MCF 10A (cell line): ENCODE data around the gene CABLES2. TPM values are rescaled to one million over a fixed set of nuclear protein-coding genes. Genes with fewer than 3 reads are reported as not detected.

Experiments
- BruUV-seq: library from RNA; stranded (reverse); fragments of 400-500 nt; replicated peaks from 2 replicates; lab custom pipeline; 2021; lab: Mats Ljungman, UMichigan
- CTCF ChIA-PET: fragments of 300-600 bp; sonication (Branson Sonifier 250); formaldehyde crosslinking; extraction: SDS; loops from one replicate; lab custom pipeline; 2021; ENCODE audit warnings: antibody characterized with exemption, inconsistent platforms; lab: Yijun Ruan, JAX
- POLR2A ChIA-PET: fragments of 300-600, 350-650 bp; sonication (Branson Sonifier 250); formaldehyde crosslinking; extraction: SDS; loops from one replicate; lab custom pipeline; 2020; ENCODE audit warnings: antibody characterized with exemption, inconsistent platforms; lab: Yijun Ruan, JAX
- DNase-seq: peaks from one replicate; pipeline ENCODE4 v3.0.0-alpha.2; 2018; ENCODE audit not compliant: unreplicated experiment
- H3K27ac Mint-ChIP-seq: one replicate; pipeline ENCODE4 v1.8.0; 2022; ENCODE audit warnings: mild to moderate bottlenecking, low read depth, mixed read lengths; ENCODE audit not compliant: unreplicated experiment
- H3K27me3 Mint-ChIP-seq: one replicate; pipeline ENCODE4 v1.8.0; 2022; ENCODE audit warnings: mixed read lengths; ENCODE audit not compliant: insufficient read depth, unreplicated experiment
- H3K36me3 Mint-ChIP-seq: one replicate; pipeline ENCODE4 v1.8.0; 2022; ENCODE audit warnings: mild to moderate bottlenecking, moderate library complexity, mixed read lengths; ENCODE audit not compliant: insufficient read depth, unreplicated experiment
- H3K4me1 Mint-ChIP-seq: one replicate; pipeline ENCODE4 v1.8.0; 2022; ENCODE audit warnings: mixed read lengths; ENCODE audit not compliant: insufficient read depth, unreplicated experiment
- H3K4me3 Mint-ChIP-seq: one replicate; pipeline ENCODE4 v1.8.0; 2022; ENCODE audit warnings: mild to moderate bottlenecking, moderate library complexity, mixed read lengths; ENCODE audit not compliant: unreplicated experiment
- H3K9me3 Mint-ChIP-seq: one replicate; pipeline ENCODE4 v1.8.0; 2022; ENCODE audit warnings: mixed read lengths; ENCODE audit not compliant: unreplicated experiment
- intact Hi-C: fragments of 100-400 bp; cut with micrococcal nuclease; formaldehyde crosslinking; loops from 2 replicates; pipeline ENCODE4 v1.14.1; 2022
- total RNA-seq: library from RNA; stranded (reverse); gene quantifications from 2 replicates; pipeline ENCODE4 v1.2.3, GENCODE V29; 2022
- TF ChIP-seq, protein P1 (sequence below): fragments of 200-600 bp; IDR thresholded peaks from one replicate; pipeline ENCODE4 v1.8.0; 2022; ENCODE audit warnings: antibody characterized with exemption, mild to moderate bottlenecking; ENCODE audit not compliant: unreplicated experiment

Gene CABLES2
- total RNA-seq, 1 experiment from 2014 or later, result 1.5 TPM

DNA sequence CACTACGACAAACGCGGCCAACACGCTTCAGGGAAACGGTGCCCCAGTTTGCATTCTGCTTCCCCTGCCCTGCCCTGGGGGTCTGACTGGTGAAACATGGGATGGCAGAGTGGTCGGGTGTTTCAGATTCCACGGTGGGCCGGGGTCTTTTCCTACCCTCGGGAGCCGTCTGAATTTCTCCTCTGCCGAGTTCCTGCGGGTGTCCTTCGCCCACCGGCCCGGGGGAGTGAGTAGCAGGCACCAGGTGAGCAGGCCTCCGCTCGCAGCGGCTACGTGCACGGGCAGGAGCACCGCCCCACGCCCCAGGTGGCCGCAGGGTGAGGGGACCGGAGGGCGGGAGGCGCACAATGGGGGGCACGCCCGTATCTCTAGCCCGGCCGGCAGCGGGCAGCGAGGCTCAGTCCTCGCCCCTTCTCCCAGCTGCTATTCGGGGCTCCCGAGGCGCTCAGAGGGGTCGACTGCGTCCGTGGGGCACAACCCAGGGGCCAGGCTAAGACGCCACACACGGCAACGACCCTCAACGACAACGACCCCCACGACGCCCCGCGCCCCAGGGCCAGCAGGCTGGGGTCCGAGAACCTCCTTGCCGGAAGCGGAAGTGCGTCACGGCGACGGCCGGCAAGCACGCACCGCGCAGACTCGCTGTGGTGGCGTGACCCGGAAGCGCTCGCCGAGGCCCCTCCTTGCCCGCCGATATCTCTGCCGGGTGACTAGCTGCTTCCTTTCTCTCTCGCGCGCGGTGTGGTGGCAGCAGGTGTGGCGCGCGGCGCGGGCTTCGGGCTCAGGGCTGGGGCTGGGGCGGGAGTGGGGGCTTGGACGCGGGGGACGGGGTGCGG lies 20.5 kb downstream of the CABLES2 start, which contains the start of gene RPS21:
Gene RPS21, plus strand, starts transcription at position 721 of the 836 bp plus-strand sequence. CDS start 236 bp downstream, outside the sequence.
- DNase-seq, result peak; percentile 89
- Mint-ChIP-seq H3K27me3 (no peaks in the 10 kb centered on the region), H3K27ac (peak within 1 kb of the TSS; percentile 96), H3K9me3 (peaks cover 8% of the 10 kb centered on the region), H3K4me3 (peak within 1 kb of the TSS; percentile 92), H3K4me1 (peaks cover 13% of the 10 kb centered on the region), H3K36me3 (peaks cover 80% of the 10 kb centered on the region)
- intact Hi-C loops, result loop anchor here (5.0 kb wide), 1 partner anchor 149 kb away; the partner anchor contains the start of gene OSBPL2
- CTCF ChIA-PET, result interaction anchor here (0.7 to 3.2 kb wide), 9 partner anchors 11 to 230 kb away, joined by 3 to 21 read pairs (median 5); partner anchors contain the start of gene LAMA5
- TF ChIP-seq, protein P1, sequence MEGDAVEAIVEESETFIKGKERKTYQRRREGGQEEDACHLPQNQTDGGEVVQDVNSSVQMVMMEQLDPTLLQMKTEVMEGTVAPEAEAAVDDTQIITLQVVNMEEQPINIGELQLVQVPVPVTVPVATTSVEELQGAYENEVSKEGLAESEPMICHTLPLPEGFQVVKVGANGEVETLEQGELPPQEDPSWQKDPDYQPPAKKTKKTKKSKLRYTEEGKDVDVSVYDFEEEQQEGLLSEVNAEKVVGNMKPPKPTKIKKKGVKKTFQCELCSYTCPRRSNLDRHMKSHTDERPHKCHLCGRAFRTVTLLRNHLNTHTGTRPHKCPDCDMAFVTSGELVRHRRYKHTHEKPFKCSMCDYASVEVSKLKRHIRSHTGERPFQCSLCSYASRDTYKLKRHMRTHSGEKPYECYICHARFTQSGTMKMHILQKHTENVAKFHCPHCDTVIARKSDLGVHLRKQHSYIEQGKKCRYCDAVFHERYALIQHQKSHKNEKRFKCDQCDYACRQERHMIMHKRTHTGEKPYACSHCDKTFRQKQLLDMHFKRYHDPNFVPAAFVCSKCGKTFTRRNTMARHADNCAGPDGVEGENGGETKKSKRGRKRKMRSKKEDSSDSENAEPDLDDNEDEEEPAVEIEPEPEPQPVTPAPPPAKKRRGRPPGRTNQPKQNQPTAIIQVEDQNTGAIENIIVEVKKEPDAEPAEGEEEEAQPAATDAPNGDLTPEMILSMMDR, result no peak
- POLR2A ChIA-PET, result interaction anchor here (0.6 to 7.7 kb wide), 38 partner anchors 9 to 551 kb away, joined by 3 to 182 read pairs (median 4); partner anchors contain the start of genes ADRM1, LAMA5, OSBPL2 and SLCO4A1
- TSS peak; percentile 71 for BruUV-seq

GRCh38 chr20:62382306-62383198 lies 24.5 kb downstream of the CABLES2 start:
- ChIA-PET POLR2A (interaction anchor here (0.6 to 10.4 kb wide), 11 partner anchors 16 to 1541 kb away, joined by 3 to 307 read pairs (median 7); partner anchors contain the start of genes ADRM1 and LAMA5), CTCF (interaction anchor here (0.5 to 4.0 kb wide), 33 partner anchors 9 to 464 kb away, joined by 3 to 53 read pairs (median 6); partner anchors contain the start of genes ADRM1 and LAMA5)
- no TSS peak for BruUV-seq
- Mint-ChIP-seq H3K4me3 (no peak overlapping the region), H3K36me3 (peaks cover 53% of the 10 kb centered on the region), H3K27ac (no peak overlapping the region), H3K4me1 (peaks cover 19% of the 10 kb centered on the region), H3K27me3 (no peaks in the 10 kb centered on the region), H3K9me3 (peaks cover 9% of the 10 kb centered on the region)
- peak; percentile 85 for DNase-seq
- intact Hi-C loops, result loop anchor here (1.0 kb wide), 1 partner anchor 80 kb away; the partner anchor contains the start of gene ADRM1
- TF ChIP-seq, protein P1, result peak; percentile 94

DNA sequence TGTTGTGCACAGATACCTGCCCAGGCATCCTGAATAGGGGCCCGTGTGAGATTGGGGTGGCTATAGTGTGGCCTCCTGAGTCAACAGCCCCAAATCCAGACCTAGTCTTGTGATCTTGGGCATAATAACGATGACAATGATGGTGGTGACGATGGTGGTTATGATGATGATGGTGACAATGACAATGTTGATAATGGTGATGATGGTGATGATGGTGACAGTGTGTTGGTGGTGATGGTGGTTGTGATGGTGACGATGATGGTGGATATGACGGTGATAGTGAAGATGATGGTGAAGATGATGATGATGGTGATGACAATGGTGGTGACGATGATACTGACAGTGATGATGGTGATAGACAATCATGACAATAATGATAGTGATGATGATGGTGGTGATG lies 25.2 kb downstream of the CABLES2 start:
- H3K9me3 Mint-ChIP-seq, result peaks cover 9% of the 10 kb centered on the region
- DNase-seq, result no peak
- POLR2A ChIA-PET, result interaction anchor here (1.7 to 10.4 kb wide), 5 partner anchors 15 to 81 kb away, joined by 13 to 307 read pairs (median 15); partner anchors contain the start of genes ADRM1 and LAMA5
- peaks cover 19% of the 10 kb centered on the region for H3K4me1 Mint-ChIP-seq
- no peak overlapping the region for H3K4me3 Mint-ChIP-seq
- H3K27ac Mint-ChIP-seq, result no peak overlapping the region
- CTCF ChIA-PET, result interaction anchor here (0.8 to 4.0 kb wide), 12 partner anchors 8 to 93 kb away, joined by 3 to 53 read pairs (median 15); partner anchors contain the start of genes ADRM1 and LAMA5
- no TSS peak for BruUV-seq
- no peaks in the 10 kb centered on the region for H3K27me3 Mint-ChIP-seq
- peaks cover 46% of the 10 kb centered on the region for H3K36me3 Mint-ChIP-seq
- TF ChIP-seq, protein P1, result no peak
- intact Hi-C loops, result loop anchor here (1.0 kb wide), 2 partner anchors 30 to 80 kb away; partner anchors contain the start of gene ADRM1
